COLO668 (cell line): ENCODE data around the gene ZNF280B.
"Not testable (repeated sequence)": the region's sequence is repeated elsewhere in the genome, so short reads cannot be mapped to it uniquely, and the experiment has no call there.

ENCODE experiments used
- DNase-seq: peaks from one replicate; lab custom pipeline; 2025; ENCODE audit not compliant: unreplicated experiment; lab: John Stamatoyannopoulos, UW

ZNF280B gene

GRCh38 chr22:22509912-22510311, 1.4 kb upstream of the ZNF280B start:
- not testable (repeated sequence) for DNase-seq

GRCh38 chr22:22507743-22508273, 734 bp downstream of the ZNF280B start:
- no peak for DNase-seq

- DNase-seq = no peak
Measured at GRCh38 chr22:22506736-22507135, 1.8 kb downstream of the ZNF280B start.

GRCh38 chr22:22498267-22498666, 10.3 kb downstream of the ZNF280B start:
- no peak for DNase-seq

GRCh38 chr22:22491589-22491988, 17.0 kb downstream of the ZNF280B start:
- not testable (repeated sequence) for DNase-seq

- no peak for DNase-seq
Measured at GRCh38 chr22:22488736-22489135, 19.8 kb downstream of the ZNF280B start.

- DNase-seq = no peak
Measured at GRCh38 chr22:22487869-22488597, 20.5 kb downstream of the ZNF280B start.

GRCh38 chr22:22487059-22487458, 21.5 kb downstream of the ZNF280B start:
- DNase-seq = no peak

- no peak for DNase-seq
Measured at GRCh38 chr22:22486132-22486899, 22.2 kb downstream of the ZNF280B start.

- DNase-seq = no peak
Measured at GRCh38 chr22:22485524-22485923, 23.0 kb downstream of the ZNF280B start.

- DNase-seq = no peak
Measured at GRCh38 chr22:22484023-22484422, 24.5 kb downstream of the ZNF280B start.

GRCh38 chr22:22480940-22481339, 27.6 kb downstream of the ZNF280B start:
- no peak for DNase-seq

GRCh38 chr22:22479999-22480532, 28.5 kb downstream of the ZNF280B start:
- DNase-seq = no peak

GRCh38 chr22:22479116-22479515, 29.4 kb downstream of the ZNF280B start:
- no peak for DNase-seq

- DNase-seq = no peak
Measured at GRCh38 chr22:22478470-22478869, 30.1 kb downstream of the ZNF280B start.

- no peak for DNase-seq
Measured at GRCh38 chr22:22474733-22475132, 33.8 kb downstream of the ZNF280B start.

GRCh38 chr22:22471104-22471503, 37.4 kb downstream of the ZNF280B start:
- not testable (repeated sequence) for DNase-seq

- DNase-seq = no peak
Measured at GRCh38 chr22:22469527-22469926, 39.0 kb downstream of the ZNF280B start.

GRCh38 chr22:22468794-22469469, 39.6 kb downstream of the ZNF280B start:
- not testable (repeated sequence) for DNase-seq

- no peak for DNase-seq
Measured at GRCh38 chr22:22467112-22467511, 41.4 kb downstream of the ZNF280B start.

GRCh38 chr22:22465782-22466181, 42.8 kb downstream of the ZNF280B start:
- no peak for DNase-seq
